ENCODE results near the gene SMYD3.
"Not testable (repeated sequence)": the region's sequence is repeated elsewhere in the genome, so short reads cannot be mapped to it uniquely, and the experiment has no call there.

Gene SMYD3

DNA sequence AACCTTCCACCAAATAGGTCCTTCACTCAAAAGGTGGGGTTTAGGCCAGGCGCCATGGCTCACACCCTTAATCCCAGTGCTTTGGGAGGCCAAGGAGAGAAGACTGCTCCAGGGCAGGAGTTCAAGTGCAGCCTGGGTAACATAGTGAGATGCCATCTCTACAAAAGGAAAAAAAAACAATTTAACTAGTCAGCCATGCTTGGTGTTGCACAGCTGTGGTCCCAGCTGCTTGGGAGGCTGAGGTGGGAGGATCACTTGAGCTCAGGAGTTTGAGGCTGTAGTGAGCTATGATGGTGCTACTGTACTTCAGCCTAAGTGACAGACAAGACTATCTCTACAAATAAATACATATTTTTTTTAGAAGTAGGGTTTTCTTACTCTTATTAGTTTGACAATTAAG, 734.8 kb downstream of the SMYD3 start:
- DNase-seq (ENCODE audit: low read depth in 2 of 2) = no peak

DNA sequence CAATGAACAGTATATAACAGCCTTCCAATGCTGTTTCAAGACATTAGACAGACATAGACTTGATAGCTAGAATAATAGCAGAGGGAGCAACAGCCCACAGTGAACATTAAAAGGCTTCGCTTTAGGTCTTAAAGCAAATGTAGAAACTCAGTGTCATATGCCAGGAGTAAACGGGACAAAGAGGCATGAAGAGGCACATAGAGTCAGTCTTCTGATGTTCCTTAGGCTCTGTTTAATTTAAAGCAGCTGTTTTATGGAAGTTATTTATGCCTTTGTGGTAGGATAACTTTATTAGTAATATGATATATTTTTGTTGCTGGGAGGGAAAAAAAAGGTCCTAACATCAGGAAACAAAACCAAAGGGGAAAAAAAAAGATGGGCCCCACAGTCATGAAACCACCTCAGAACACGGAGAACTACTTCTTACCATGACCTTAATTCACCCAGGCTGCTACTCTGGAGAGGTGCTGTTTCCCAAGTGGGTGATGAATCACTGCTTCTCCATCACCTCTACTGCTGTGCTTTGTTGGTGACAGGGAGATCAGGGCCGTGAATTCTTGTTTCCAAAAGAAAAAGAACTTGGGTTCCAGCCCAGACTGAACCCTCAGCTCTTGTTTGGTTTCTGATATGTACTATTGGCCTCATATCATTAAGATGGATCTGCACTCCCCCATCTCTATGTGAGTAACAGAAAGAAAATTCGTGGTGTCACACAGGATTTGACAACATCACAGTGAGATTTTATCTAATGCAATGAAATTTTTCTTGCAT, 735.4 kb downstream of the SMYD3 start:
- DNase-seq (ENCODE audit: low read depth in 2 of 2) = no peak

DNA sequence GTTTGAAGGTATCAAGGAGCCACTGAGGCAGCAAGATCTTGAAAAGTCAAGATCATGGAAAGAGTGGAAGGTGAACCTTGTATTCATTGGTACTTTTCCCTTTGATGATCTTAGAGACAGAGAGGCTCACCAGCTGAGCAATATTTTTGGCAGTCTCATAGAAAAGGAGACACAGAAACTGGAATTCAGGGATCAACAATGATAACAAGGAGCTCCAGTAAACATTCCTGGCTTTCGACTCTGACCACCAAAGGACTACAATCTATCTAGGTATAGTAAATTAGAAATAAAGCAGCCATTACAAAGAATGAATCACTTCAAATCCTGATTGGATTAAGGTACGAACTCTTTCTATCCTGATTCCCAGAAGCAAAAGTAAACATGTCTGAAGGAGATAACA, 736.9 kb downstream of the SMYD3 start:
- no peak for DNase-seq (ENCODE audit: low read depth in 2 of 2)

DNA sequence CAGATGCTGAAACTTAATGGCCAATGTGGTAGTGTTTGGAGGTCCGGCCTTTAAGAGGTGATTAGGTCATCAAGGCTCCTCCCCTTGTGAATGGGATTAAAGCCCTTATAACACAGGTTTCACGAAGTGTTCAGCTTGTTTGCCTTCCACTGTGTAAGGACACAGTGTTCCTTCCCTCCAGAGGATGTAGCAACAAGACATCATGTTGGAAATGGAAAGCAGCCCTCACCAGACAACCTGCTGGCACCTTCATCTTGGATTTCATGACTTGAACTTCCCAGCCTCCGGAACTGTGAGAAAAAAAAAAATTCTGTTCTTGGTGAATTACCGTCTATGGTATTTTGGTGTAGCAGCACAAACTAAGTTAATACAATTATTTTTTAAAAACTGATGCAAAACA, 738.5 kb downstream of the SMYD3 start:
- no peak for DNase-seq (ENCODE audit: low read depth in 2 of 2)

DNA sequence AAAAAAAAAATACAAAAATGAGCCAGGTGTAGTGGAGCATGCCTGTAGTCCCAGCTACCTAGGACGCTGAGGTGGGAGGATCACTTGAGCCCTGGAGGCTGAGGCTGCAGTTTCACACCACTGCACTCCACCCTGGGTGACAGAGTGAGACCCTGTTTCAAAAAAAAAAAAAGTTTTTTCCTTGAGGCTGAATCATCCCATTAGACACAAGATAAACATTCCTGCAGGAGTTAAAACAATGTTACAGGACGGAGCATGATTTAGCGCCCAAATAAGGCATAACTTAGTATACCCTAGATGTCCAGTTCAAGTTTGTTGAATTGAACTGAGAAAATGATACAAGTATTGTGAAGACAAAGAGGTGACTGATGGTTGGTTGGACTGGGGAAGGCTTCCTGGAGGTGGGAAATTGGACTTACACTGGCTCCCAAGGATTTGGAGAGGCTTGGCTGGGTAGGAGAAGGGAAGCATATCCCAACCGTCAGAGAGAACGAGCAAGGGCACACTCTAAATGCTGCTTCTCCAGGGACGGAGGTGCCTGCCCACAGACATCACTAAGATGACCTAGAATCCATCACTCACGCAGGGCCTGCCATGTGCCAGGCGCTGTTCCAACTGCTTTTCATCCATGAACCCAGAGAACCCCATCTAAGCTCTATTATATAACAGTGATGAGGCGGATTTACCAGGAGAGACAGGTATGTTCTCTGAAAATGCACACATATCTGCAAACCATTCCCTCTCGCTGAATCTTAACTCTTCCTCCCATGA, 741.7 kb downstream of the SMYD3 start:
- no peak for DNase-seq (ENCODE audit: low read depth in 2 of 2)

DNA sequence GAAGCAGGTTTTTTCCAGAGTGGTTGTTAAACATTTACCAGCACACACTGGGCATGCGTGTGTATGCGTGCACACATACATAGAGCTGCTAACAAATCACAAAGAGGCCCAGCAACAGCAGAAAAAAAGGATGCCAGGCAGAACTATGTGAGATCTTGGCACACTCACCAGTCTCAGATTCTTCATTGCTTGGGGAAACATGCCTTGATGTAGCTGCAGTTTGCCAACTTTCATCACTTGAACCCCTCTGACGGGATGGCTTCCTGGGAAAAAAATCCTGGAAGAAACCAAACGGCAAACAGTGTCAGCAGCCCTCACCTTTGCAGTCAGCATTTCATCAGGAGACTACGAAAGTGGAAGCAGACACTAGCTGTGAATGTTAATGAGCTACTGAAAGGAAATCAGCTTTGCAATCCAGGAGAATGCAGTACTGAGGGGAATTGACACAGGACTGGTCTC, 743.2 kb downstream of the SMYD3 start:
- no peak for DNase-seq (ENCODE audit: low read depth in 2 of 2)

DNA sequence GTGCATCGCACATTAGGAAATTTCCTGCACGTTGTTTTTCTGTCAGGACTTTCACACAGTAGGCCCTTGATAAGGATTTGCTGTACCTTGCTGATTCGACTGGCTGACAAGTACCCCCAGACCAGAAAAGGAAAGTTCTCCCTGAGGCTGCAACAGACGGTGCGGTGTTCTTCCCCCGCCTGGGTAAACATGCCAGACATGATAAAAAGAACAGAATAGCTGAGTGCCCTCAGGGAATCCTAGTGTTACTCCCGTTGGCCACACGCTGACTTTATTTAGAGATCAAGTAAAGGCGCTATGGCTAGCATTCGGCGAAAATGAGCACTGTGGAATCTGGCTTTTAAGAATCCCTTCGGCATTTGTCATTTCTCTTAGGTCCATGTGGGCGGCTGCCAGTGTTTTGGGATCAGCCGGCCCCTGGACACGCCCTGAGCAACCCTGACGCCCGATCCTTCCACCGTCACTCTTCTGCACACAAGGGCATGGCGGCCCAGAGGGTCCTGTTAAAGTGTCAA, 744.6 kb downstream of the SMYD3 start:
- DNase-seq (ENCODE audit: low read depth in 2 of 2) = no peak

DNA sequence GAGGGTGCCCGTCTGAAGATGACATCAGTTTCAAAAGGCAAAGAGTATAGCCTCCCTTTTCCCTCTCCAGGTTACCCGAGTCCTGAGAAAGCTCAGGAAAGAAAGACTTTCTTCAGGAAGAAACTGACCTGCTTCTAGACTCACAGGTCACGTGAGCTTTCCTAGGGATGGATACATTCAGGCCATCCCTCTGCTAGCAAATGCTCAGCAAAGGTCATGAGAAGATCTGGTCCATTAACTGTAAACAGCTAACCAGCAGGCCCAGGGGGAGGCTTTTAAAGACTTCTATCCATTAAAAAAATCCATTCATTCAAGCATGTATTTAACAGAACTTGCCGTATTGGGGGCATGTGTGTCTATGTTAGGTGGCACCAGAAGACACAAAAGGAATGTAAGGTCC, 746.8 kb downstream of the SMYD3 start:
- no peak for DNase-seq (ENCODE audit: low read depth in 2 of 2)

DNA sequence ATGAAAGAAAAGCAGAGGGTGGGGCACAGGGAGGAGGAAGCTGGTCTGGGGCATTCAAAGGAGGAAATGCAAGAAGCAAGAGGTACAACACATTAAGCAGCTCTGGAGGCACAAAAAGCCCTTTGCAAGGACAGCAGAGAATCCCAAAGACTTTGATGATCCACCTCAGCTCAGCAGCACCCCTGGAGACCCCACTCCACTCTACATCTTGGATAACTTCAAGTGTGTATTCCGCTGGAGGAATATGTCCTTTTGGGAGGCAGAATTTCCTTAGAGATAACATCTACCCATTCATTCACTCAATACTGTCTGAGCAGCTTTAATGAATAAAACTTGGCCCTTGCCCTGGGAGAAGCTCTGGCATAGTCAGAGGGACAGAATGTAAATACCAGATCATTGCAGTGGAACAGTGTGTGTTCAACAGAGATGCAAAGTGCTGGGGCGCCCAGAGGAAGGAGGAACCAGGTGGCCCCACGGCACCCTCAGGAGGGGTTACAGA, 752.6 kb downstream of the SMYD3 start:
- DNase-seq (ENCODE audit: low read depth in 2 of 2) = no peak

DNA sequence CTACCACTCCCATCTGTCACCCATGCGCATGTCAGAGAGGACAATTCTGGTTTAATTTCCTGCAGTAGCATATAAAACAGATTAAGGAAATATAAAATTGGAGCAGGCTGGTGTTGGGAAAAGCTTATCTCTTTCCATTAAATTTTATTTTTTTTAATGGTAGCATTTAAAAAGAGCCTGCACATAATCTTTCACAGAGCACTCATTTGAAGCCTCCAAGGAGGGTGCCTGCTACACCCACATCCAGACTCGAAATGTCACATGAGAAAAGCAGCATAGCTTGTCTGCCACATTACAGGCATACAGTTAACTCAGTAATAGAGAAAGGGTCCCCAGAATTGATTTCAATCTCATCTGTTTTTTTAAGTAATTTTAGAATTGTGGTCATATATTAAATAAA, 753.3 kb downstream of the SMYD3 start:
- DNase-seq (ENCODE audit: low read depth in 2 of 2) = no peak

DNA sequence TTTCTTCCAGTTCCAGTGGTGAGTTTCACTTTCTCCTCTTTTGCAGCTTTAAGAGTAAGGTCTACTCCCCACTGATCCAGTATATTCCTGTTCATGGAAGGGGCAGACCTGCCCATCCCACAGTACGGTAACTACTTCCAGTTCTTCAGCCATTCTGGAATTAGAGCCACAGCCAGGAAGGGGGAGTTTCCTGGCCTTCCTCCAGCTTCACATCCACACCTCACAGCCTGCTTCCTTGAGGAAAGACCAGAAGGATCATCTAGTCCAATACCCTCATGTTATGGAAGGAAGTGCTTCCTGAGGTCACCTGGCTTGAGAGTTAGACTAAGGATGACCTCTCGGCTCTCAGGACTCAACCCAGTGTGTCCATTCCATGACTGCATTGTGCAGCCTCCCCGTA, 754.5 kb downstream of the SMYD3 start:
- DNase-seq (ENCODE audit: low read depth in 2 of 2) = no peak

DNA sequence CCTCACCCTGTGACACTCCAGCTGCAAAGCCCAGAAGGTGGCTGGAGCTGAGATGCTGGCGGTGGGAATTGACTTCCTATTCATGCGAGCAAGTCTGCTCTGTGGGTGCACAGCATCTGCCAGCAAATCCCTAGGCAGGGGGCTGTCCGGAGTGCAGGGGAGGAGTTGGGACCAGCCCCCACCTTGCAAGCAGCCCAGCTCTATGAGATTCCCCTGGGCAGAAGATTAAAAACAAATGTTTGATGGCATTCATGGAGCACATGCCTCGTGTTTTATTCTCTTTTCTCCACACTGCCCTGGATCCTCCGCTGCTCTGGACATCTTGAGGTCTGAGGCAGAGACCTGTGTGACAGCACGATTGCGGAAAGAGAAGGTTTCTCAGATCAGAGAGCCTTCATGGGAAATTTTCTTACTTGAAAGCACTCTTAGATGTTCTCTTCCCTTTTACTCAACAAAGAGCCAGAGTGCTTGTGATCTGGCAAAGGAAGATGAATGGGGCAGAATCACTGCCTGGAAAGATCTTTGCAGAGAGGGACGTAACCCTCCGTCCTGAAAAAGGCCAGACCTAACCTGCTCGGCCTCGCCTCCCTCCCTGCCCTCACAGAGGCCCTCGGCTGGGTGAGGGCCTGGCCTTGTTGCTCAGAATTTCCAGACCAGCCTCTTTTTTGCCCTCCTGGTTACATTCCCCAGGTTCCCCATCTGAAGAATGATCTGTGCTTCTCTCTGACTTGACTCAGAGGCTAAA, 755.2 kb downstream of the SMYD3 start:
- DNase-seq (ENCODE audit: low read depth in 2 of 2) = no peak

DNA sequence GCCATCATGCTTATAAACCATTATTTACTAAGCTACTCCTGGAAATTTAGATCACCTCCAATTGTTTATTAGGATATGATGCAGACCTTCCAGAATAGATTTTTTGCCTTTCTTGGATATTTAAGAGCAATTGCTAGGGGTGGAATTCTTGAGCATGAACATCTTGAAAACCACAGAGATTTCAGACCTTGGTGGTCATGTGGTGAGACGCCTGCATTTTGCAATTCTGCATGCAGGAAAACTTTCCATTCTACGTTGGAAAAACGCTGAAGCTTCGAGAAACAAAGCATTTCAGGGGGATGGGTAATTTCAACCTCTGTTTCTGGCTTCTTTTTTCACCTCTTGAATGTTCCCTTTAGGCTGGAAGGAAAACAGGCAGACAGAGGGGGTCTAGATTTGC, 756.0 kb downstream of the SMYD3 start:
- no peak for DNase-seq (ENCODE audit: low read depth in 2 of 2)

DNA sequence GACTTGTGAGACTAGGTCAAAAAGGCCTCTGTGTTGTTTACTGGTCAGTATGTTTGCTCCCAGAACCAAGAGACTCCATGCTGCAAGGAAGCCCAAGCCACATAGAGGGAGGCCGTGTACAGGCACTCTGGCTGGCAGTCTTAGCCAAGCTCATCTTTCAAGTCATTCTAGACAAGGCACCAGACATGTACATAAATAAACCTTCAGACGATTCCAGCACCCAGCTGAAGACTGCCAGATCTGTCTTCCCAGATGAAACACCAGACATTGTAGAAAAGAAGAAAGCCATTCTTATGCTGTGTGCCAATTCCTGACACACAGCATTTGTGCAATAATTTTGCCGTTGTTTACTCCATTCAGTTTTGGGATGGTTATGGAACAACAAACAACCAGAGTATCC, 756.8 kb downstream of the SMYD3 start:
- no peak for DNase-seq (ENCODE audit: low read depth in 2 of 2)

DNA sequence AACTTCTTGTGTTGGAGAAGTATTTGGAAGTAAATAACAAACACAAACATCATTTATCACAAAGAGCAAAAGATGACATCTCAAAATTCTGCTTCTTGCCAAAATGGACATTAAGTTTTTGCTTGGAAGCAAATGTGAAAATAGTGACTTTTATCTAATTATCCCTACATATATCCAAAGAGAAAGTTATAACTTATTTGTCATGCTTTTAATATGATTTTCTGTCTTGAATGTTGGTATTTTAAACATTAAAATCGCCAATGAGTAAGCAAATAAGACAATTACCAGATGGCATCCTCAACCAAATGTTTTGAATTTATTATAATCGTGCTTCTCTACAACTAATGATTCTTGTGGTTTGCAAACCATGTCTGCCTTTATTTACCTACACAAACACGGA, 758.0 kb downstream of the SMYD3 start:
- DNase-seq (ENCODE audit: low read depth in 2 of 2) = no peak

DNA sequence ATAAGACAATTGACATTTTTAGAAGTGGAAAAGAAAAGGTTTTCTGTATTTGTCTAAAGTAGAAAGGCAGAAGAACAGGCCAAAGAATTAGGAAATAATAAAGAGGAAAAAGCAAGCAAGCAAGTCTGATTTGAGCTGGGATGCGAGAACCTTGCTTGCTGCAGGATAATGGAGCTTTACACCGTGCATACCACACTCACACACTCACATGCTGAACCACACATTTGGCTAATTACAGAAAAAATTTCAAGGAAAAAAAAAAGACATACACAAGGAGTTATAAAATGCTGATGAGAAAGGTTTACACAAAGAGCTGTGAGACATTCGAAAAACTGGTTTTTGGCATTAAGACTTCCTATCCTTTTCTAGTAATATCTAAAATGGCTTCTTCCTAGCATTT, 758.4 kb downstream of the SMYD3 start:
- DNase-seq (ENCODE audit: low read depth in 2 of 2) = no peak

DNA sequence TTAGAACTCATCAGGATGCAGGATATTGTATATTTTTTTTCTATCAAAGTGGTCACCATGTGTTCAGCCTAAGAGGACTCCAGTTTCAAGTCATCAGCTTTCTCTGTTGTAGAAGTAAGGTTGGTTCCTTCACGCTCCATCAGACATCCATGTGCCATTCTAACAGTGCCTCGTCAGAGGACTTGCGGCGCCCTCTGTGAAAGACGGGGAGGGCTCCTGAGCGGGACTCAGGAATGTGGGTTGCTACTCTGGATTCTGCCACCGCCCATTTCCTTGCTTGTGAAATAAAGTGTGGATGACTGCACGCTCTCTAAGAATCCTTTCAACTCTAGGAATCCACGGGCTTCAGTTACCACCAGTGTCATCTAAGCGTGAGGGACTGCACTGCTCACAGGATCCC, 758.8 kb downstream of the SMYD3 start:
- no peak for DNase-seq (ENCODE audit: low read depth in 2 of 2)

DNA sequence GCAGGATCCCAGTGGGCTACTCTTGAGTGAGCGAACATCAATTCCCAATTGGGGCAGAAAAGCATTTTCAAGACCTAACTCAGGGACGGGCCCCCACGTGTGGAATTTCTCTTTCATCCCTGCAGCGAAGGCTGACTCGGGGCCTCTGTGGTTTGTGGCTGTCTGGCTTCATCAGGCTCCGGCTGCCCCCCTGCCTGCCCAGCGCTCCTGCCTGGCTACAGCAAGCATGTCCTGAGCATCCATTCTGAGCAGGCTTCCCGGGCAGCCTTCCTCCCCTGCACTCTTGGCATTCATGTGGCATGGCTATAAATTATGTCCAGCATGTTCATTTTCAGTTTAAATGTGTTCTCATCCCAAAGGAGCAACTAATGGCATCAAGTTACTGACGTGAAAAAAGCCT, 764.2 kb downstream of the SMYD3 start:
- DNase-seq (ENCODE audit: low read depth in 2 of 2) = no peak

DNA sequence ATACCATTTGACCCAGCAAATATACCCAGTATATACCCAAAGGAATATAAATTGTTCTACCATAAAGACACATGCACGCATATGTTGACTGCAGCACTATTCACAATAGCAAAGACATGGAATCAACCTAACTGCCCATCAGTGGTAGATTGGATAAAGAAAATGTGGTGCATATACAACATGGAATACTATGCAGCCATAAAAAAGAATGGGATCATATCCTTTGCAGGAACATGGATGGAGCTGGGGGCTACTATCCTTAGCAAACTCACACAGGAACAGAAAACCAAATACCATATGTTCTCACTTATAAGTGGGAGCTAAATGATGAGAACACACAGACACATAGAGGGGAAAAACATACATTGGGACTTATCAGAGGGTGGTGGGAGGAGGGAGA, 766.7 kb downstream of the SMYD3 start:
- not testable (repeated sequence) for DNase-seq (ENCODE audit: low read depth in 2 of 2)

DNA sequence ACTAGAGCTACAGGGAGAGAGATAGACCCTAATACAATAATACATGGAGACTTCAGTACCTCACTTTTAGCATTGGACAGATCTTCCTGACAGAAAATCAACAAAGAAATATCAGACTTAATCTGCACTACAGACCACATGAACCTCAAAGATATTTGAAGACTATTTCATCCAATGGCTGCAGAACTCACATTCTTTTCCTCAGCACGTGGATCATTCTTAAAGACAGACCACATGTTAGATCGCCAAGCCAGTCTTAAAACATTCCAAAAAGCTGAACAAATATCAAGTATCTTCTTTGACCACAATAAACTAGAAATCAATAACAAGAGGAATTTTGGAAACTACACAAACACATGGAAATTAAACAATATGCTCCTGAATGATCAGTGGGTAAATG, 776.3 kb downstream of the SMYD3 start:
- no peak for DNase-seq (ENCODE audit: low read depth in 2 of 2)

DNA sequence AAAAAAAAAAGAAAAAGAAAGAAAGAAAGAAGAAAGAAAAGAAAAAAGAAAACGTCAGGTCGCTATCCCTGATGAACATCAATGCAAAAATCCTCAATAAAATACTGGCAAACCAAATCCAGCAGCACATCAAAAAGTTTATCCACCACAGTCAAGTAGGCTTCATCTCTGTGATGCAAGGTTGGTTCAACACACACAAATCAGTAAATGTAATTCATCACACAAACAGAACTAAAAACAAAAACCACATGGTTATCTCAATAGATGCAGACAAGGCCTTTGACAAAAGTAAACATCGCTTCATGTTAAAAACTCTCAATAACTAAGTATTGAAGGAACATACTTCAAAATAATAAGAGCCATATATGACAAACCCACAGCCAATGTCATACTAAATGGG, 779.0 kb downstream of the SMYD3 start:
- not testable (repeated sequence) for DNase-seq (ENCODE audit: low read depth in 2 of 2)

DNA sequence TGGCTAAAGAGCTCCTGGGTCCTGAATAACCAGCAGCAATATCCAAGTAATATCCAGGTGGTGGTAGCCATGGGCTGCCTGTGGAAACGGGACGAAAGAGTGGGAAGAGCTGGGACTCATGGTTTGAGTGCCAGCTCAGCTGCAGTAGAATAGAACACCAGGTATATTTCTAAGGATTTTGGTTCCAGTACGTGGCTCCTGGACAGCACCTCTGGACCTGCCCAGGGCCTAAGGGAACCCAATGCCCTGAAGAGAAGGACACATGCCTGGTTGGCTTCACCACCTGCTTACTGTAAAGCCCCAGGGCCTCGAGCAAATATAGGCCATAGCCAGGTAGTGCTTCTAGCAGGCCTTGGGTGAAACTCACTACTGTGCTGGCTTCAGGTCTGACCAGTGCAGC, 785.6 kb downstream of the SMYD3 start:
- no peak for DNase-seq (ENCODE audit: low read depth in 2 of 2)

Data from stimulated activated CD8-positive, alpha-beta memory T cell treated with anti-CD3 and anti-CD28 coated beads, Interleukin-2, amount 100 ng/mL, for 48 hours (primary cell).